ENCODE data around the gene ATG7.

ATG7 gene

DNA sequence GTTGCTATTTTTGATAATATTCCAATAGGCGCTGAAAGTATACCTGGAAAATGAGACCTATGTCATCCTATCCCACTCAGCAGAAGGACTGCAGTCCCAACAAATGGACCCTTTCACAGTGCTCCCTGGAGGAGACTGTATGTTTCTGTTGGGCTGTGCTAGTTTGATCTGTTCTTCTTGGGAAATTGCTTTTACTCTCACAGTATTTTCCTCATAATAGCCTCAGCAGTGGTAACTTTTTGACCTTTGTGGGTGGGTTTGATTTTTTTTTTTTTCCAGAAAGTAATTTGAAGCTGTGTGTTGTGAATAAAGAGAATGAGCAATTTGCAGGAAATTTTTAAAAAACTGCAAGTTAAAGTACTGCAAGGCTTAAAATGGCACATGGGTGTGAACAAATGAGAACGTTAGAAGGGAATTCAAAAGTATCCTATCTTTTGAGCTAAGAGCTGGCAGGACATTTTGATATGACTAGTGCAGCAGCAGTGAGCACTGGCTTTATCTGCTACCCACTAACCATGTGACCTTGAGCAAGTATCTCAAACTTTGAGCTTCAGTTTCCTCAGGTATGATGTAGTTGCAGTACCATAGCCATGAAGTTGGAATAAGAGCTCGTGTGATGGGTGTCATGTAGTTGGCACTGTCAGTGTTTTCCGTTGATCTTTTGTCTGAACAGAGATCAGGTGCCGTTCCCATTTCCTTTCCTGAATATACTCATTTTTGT is 118.4 kb downstream of the ATG7 start:
- Histone ChIP-seq H3K27ac (ENCODE audit: extremely low read depth, low read depth, low read length) (no peak overlapping the region), H3K36me3 (ENCODE audit: control insufficient read depth in 2 of 2, insufficient read depth in 1 of 2, low read length in 2 of 2) (peaks cover 0 to 3% of the 10 kb centered on the region in 2 experiments; a peak in 2 of 3 replicates), H3K4me1 (ENCODE audit: control insufficient read depth, insufficient read depth, low read length) (peaks cover 11% of the 10 kb centered on the region), H3K9me3 (ENCODE audit: control insufficient read depth, insufficient read depth, low read depth, low read length) (no peaks in the 10 kb centered on the region), H3K4me3 (ENCODE audit: low read depth, low read length) (no peak overlapping the region)
- CTCF ChIA-PET: interaction anchor here (0.7 to 3.1 kb wide), 4 partner anchors 11 to 414 kb away, joined by 3 to 20 read pairs (median 4); no protein-coding TSS in a partner anchor
- POLR2A ChIA-PET: interaction anchor here (1.1 kb wide), 1 partner anchor 253 kb away, joined by 3 read pairs; the partner anchor contains the start of gene VGLL4
- TF ChIP-seq FEZF1 (tag by site-specific recombination; IDR thresholded peaks at IDR 0.05): no peak
- TF ChIP-seq, protein P1, sequence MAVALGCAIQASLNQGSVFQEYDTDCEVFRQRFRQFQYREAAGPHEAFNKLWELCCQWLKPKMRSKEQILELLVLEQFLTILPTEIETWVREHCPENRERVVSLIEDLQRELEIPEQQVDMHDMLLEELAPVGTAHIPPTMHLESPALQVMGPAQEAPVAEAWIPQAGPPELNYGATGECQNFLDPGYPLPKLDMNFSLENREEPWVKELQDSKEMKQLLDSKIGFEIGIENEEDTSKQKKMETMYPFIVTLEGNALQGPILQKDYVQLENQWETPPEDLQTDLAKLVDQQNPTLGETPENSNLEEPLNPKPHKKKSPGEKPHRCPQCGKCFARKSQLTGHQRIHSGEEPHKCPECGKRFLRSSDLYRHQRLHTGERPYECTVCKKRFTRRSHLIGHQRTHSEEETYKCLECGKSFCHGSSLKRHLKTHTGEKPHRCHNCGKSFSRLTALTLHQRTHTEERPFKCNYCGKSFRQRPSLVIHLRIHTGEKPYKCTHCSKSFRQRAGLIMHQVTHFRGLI (tag by site-specific recombination; IDR thresholded peaks at IDR 0.05): 0 out of 2 replicates have a peak, but pooled peaks have one; percentile 46
- TF ChIP-seq, protein P2, sequence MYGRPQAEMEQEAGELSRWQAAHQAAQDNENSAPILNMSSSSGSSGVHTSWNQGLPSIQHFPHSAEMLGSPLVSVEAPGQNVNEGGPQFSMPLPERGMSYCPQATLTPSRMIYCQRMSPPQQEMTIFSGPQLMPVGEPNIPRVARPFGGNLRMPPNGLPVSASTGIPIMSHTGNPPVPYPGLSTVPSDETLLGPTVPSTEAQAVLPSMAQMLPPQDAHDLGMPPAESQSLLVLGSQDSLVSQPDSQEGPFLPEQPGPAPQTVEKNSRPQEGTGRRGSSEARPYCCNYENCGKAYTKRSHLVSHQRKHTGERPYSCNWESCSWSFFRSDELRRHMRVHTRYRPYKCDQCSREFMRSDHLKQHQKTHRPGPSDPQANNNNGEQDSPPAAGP (tag by site-specific recombination; IDR thresholded peaks at IDR 0.05): no peak

DNA sequence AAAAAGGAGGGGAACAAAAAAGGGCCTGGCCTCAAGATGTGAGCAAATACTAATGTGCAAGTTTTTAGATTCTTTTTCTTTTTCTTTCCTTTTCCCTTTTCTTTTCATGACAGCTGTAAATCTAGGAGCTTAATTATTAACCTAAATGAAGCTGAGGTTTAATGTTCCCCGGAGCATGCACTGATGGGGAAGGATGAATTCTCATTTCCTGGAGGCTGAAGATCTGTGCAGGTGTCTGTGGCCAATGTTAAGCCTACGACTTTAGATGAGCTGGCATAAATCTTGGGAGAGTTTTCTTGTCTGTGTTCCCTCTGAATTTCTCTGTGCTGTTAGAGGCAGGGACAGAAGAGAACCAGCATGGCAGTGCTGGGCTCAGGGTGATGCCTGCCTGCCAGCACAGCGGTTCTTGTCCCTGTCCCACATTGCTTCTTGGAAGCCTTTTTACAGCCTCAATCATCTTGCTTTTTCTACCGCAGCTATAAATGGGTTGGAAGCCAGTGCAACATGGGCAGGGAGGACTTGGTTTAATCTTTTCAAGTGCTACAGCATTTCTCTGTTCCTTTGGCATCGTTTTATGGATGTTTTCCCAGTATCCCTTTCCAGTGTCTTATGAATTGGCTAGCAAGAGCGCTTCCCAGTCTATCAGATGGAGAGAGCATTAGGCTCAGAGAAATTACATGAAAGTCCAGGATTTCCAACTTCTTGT is 119.1 kb downstream of the ATG7 start:
- ChIA-PET CTCF (interaction anchor here (0.7 to 3.1 kb wide), 4 partner anchors 11 to 413 kb away, joined by 3 to 20 read pairs (median 4); no protein-coding TSS in a partner anchor), POLR2A (interaction anchor here (1.1 kb wide), 1 partner anchor 253 kb away, joined by 3 read pairs; the partner anchor contains the start of gene VGLL4)
- H3K36me3 ChIP-seq (ENCODE audit: control insufficient read depth in 2 of 2, insufficient read depth in 1 of 2, low read length in 2 of 2): peaks cover 0 to 3% of the 10 kb centered on the region in 2 experiments; a peak in 2 of 3 replicates
- H3K4me1 ChIP-seq (ENCODE audit: control insufficient read depth, insufficient read depth, low read length): peaks cover 11% of the 10 kb centered on the region
- no peaks in the 10 kb centered on the region for H3K9me3 ChIP-seq (ENCODE audit: control insufficient read depth, insufficient read depth, low read depth, low read length)
- H3K4me3 ChIP-seq (ENCODE audit: low read depth, low read length): no peak overlapping the region
- TF ChIP-seq ZFP37 (tag by site-specific recombination; IDR thresholded peaks at IDR 0.05): no peak
- TF ChIP-seq, protein P3, sequence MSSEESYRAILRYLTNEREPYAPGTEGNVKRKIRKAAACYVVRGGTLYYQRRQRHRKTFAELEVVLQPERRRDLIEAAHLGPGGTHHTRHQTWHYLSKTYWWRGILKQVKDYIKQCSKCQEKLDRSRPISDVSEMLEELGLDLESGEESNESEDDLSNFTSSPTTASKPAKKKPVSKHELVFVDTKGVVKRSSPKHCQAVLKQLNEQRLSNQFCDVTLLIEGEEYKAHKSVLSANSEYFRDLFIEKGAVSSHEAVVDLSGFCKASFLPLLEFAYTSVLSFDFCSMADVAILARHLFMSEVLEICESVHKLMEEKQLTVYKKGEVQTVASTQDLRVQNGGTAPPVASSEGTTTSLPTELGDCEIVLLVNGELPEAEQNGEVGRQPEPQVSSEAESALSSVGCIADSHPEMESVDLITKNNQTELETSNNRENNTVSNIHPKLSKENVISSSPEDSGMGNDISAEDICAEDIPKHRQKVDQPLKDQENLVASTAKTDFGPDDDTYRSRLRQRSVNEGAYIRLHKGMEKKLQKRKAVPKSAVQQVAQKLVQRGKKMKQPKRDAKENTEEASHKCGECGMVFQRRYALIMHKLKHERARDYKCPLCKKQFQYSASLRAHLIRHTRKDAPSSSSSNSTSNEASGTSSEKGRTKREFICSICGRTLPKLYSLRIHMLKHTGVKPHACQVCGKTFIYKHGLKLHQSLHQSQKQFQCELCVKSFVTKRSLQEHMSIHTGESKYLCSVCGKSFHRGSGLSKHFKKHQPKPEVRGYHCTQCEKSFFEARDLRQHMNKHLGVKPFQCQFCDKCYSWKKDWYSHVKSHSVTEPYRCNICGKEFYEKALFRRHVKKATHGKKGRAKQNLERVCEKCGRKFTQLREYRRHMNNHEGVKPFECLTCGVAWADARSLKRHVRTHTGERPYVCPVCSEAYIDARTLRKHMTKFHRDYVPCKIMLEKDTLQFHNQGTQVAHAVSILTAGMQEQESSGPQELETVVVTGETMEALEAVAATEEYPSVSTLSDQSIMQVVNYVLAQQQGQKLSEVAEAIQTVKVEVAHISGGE (tag by site-specific recombination; conservative IDR thresholded peaks at IDR 0.05; ENCODE audit: low read depth): no peak
- H3K27ac ChIP-seq (ENCODE audit: extremely low read depth, low read depth, low read length): no peak overlapping the region

DNA sequence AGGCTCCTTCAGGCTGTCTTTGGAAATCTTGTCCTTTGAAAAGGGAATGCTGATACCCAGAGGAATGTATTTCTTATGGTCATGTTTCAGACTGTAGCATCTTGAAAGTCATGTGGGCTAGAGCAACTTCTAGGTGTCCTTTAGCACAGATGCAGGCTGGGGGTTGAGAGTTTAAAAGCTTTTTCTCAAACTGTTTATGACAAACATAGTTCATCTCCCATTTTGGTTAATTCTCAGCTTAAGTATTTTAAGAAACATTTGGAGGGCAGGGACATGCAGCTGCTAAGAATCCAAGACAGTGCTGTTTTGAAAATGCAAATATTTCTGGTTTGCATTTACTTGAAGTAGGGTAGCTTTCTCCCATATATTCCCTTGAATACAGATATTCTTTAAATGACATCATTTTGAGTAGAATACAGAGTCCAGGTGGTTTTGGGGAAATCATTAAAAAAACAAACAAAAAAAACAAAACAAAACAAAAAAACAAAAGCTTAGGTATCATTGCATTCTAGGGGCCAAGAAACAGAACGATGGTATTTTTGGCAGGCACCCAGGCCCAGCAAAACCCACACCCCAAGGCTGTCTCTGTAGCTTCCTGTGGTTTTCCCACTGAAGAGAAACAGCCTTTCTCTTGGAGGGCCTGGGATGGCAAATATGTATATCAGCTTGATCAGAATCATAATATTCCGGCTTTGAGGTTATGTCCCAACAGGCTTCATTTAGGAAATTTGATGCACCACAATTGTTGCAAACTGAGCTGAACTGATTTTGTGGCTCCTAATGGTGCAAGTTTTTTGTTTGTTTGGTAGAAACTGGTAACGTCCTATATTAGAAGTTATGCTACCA is 120.0 kb downstream of the ATG7 start:
- CTCF ChIA-PET: interaction anchor here (2.2 to 3.1 kb wide), 2 partner anchors 12 to 13 kb away, joined by 10 to 20 read pairs; no protein-coding TSS in a partner anchor

More for the DNA sequence above, 120.0 kb downstream of the ATG7 start:
- peak; percentile 86 for TF ChIP-seq ZBTB20 (tag by site-specific recombination; IDR thresholded peaks at IDR 0.05)
- TF ChIP-seq, protein P4, sequence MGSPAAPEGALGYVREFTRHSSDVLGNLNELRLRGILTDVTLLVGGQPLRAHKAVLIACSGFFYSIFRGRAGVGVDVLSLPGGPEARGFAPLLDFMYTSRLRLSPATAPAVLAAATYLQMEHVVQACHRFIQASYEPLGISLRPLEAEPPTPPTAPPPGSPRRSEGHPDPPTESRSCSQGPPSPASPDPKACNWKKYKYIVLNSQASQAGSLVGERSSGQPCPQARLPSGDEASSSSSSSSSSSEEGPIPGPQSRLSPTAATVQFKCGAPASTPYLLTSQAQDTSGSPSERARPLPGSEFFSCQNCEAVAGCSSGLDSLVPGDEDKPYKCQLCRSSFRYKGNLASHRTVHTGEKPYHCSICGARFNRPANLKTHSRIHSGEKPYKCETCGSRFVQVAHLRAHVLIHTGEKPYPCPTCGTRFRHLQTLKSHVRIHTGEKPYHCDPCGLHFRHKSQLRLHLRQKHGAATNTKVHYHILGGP (tag by site-specific recombination; IDR thresholded peaks at IDR 0.05): peak; percentile 14; the same call in 1 of the 2 replicates
- no peak for TF ChIP-seq ZBTB1 (tag by site-specific recombination; IDR thresholded peaks at IDR 0.05)
- TF ChIP-seq ZNF335 (tag by site-specific recombination; conservative IDR thresholded peaks at IDR 0.05): peak; percentile 33; the same call in 1 of the 2 replicates
- TF ChIP-seq, protein P5, sequence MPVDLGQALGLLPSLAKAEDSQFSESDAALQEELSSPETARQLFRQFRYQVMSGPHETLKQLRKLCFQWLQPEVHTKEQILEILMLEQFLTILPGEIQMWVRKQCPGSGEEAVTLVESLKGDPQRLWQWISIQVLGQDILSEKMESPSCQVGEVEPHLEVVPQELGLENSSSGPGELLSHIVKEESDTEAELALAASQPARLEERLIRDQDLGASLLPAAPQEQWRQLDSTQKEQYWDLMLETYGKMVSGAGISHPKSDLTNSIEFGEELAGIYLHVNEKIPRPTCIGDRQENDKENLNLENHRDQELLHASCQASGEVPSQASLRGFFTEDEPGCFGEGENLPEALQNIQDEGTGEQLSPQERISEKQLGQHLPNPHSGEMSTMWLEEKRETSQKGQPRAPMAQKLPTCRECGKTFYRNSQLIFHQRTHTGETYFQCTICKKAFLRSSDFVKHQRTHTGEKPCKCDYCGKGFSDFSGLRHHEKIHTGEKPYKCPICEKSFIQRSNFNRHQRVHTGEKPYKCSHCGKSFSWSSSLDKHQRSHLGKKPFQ (tag by site-specific recombination; IDR thresholded peaks at IDR 0.05): no peak
- 0 out of 2 replicates have a peak, but pooled peaks have one; percentile 24 for TF ChIP-seq ZNF585B (tag by site-specific recombination; IDR thresholded peaks at IDR 0.05)
- TF ChIP-seq, protein P6, sequence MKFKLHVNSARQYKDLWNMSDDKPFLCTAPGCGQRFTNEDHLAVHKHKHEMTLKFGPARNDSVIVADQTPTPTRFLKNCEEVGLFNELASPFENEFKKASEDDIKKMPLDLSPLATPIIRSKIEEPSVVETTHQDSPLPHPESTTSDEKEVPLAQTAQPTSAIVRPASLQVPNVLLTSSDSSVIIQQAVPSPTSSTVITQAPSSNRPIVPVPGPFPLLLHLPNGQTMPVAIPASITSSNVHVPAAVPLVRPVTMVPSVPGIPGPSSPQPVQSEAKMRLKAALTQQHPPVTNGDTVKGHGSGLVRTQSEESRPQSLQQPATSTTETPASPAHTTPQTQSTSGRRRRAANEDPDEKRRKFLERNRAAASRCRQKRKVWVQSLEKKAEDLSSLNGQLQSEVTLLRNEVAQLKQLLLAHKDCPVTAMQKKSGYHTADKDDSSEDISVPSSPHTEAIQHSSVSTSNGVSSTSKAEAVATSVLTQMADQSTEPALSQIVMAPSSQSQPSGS (tag by site-specific recombination; IDR thresholded peaks at IDR 0.05; ENCODE audit: low read depth): peak; percentile 48; the same call in 1 of the 2 replicates
- Histone ChIP-seq H3K4me3 (ENCODE audit: low read depth, low read length) (no peak overlapping the region), H3K27ac (ENCODE audit: extremely low read depth, low read depth, low read length) (peak overlapping the region; percentile 24; the same call in 1 of the 2 replicates), H3K4me1 (ENCODE audit: control insufficient read depth, insufficient read depth, low read length) (peaks cover 11% of the 10 kb centered on the region), H3K36me3 (ENCODE audit: control insufficient read depth in 2 of 2, insufficient read depth in 1 of 2, low read length in 2 of 2) (no peaks in the 10 kb centered on the region; a peak in 1 of 3 replicates), H3K9me3 (ENCODE audit: control insufficient read depth, insufficient read depth, low read depth, low read length) (no peaks in the 10 kb centered on the region)
- POLR2A ChIA-PET: no interaction called here
